ENCODE measurements around the gene KIZ.

Gene KIZ

GRCh38 chr20:21279706-21280521 is 154.0 kb downstream of the KIZ start:
- DNase-seq, result no peak
- TF ChIP-seq GATA1 (IDR thresholded peaks at IDR 0.05; ENCODE audit: low read depth, low read length) (no peak), POLR2A (IDR thresholded peaks at IDR 0.05; ENCODE audit: low read length) (no peak)

- no peak for DNase-seq
- TF ChIP-seq POLR2A (IDR thresholded peaks at IDR 0.05; ENCODE audit: low read length) (no peak), GATA1 (IDR thresholded peaks at IDR 0.05; ENCODE audit: low read depth, low read length) (no peak)
Measured at GRCh38 chr20:21280522-21281016, 154.7 kb downstream of the KIZ start.

GRCh38 chr20:21286775-21287174 is 160.9 kb downstream of the KIZ start:
- TF ChIP-seq POLR2A (IDR thresholded peaks at IDR 0.05; ENCODE audit: low read length) (no peak), GATA1 (IDR thresholded peaks at IDR 0.05; ENCODE audit: low read depth, low read length) (no peak)
- DNase-seq, result no peak

- no peak for DNase-seq
- TF ChIP-seq POLR2A (IDR thresholded peaks at IDR 0.05; ENCODE audit: low read length) (no peak), GATA1 (IDR thresholded peaks at IDR 0.05; ENCODE audit: low read depth, low read length) (no peak)
Measured at GRCh38 chr20:21288587-21289370, 162.9 kb downstream of the KIZ start.

GRCh38 chr20:21289651-21290050 is 163.8 kb downstream of the KIZ start:
- TF ChIP-seq GATA1 (IDR thresholded peaks at IDR 0.05; ENCODE audit: low read depth, low read length) (no peak), POLR2A (IDR thresholded peaks at IDR 0.05; ENCODE audit: low read length) (no peak)
- DNase-seq, result no peak

- no peak for DNase-seq
- TF ChIP-seq POLR2A (IDR thresholded peaks at IDR 0.05; ENCODE audit: low read length) (no peak), GATA1 (IDR thresholded peaks at IDR 0.05; ENCODE audit: low read depth, low read length) (no peak)
Measured at GRCh38 chr20:21291026-21291425, 165.1 kb downstream of the KIZ start.

- TF ChIP-seq POLR2A (IDR thresholded peaks at IDR 0.05; ENCODE audit: low read length) (no peak), GATA1 (IDR thresholded peaks at IDR 0.05; ENCODE audit: low read depth, low read length) (no peak)
- DNase-seq, result no peak
Measured at GRCh38 chr20:21294755-21295154, 168.9 kb downstream of the KIZ start.
